ENCODE results near the gene DELE1.
"Not testable (repeated sequence)": the region's sequence is repeated elsewhere in the genome, so short reads cannot be mapped to it uniquely, and the experiment has no call there.

The DELE1 gene

GRCh38 chr5:141883892-141884318 lies 39.8 kb upstream of the DELE1 start:
- Histone ChIP-seq H4K20me1 (ENCODE audit: insufficient read depth, low read length) (peaks cover 5% of the 10 kb centered on the region; the same call in 1 of the 2 replicates), H3K79me2 (ENCODE audit: insufficient read depth, low read length) (no peaks in the 10 kb centered on the region), H3K36me3 (ENCODE audit: insufficient read depth, low read length) (no peaks in the 10 kb centered on the region), H3K27ac (ENCODE audit: low read length) (no peak overlapping the region), H3K9ac (ENCODE audit: low read depth, low read length) (no peak overlapping the region), H3K4me2 (ENCODE audit: insufficient read depth, low read length) (no peak overlapping the region), H3K9me3 (ENCODE audit: insufficient read depth, low read length, severe bottlenecking) (no peaks in the 10 kb centered on the region), H3K4me1 (ENCODE audit: insufficient read depth, low read length) (peaks cover 10% of the 10 kb centered on the region), H3K4me3 (ENCODE audit: low read depth in 1 of 2, low read length in 2 of 2) (no peak overlapping the region), H3K27me3 (ENCODE audit: insufficient read depth, low read length, poor library complexity) (peaks cover 18% of the 10 kb centered on the region), H2AFZ (ENCODE audit: low read depth, low read length) (no peak overlapping the region)
- TF ChIP-seq EZH2 (IDR thresholded peaks at IDR 0.05; ENCODE audit: borderline replicate concordance, low read depth, low read length, severe bottlenecking) (no peak), CTCF (IDR thresholded peaks at IDR 0.05; ENCODE audit: borderline replicate concordance, extremely low read depth, low read length, poor library complexity, severe bottlenecking) (no peak)
- ATAC-seq (ENCODE audit: insufficient read depth, low read depth) (no peak), DNase-seq (no peak)

GRCh38 chr5:141889282-141889871 lies 34.3 kb upstream of the DELE1 start:
- H3K36me3 ChIP-seq (ENCODE audit: insufficient read depth, low read length) = no peaks in the 10 kb centered on the region
- H4K20me1 ChIP-seq (ENCODE audit: insufficient read depth, low read length) = no peaks in the 10 kb centered on the region
- H3K4me3 ChIP-seq (ENCODE audit: low read depth in 1 of 2, low read length in 2 of 2) = no peak overlapping the region
- H3K9ac ChIP-seq (ENCODE audit: low read depth, low read length) = no peak overlapping the region
- ATAC-seq (ENCODE audit: insufficient read depth, low read depth) (no peak), DNase-seq (no peak)
- H3K79me2 ChIP-seq (ENCODE audit: insufficient read depth, low read length) = no peaks in the 10 kb centered on the region
- no peaks in the 10 kb centered on the region for H3K4me1 ChIP-seq (ENCODE audit: insufficient read depth, low read length)
- TF ChIP-seq CTCF (IDR thresholded peaks at IDR 0.05; ENCODE audit: borderline replicate concordance, extremely low read depth, low read length, poor library complexity, severe bottlenecking) = peak; percentile 42
- no peak for TF ChIP-seq EZH2 (IDR thresholded peaks at IDR 0.05; ENCODE audit: borderline replicate concordance, low read depth, low read length, severe bottlenecking)
- H3K27ac ChIP-seq (ENCODE audit: low read length) = no peak overlapping the region
- peaks cover 17% of the 10 kb centered on the region for H3K27me3 ChIP-seq (ENCODE audit: insufficient read depth, low read length, poor library complexity)
- H2AFZ ChIP-seq (ENCODE audit: low read depth, low read length) = no peak overlapping the region
- no peak overlapping the region for H3K4me2 ChIP-seq (ENCODE audit: insufficient read depth, low read length)
- H3K9me3 ChIP-seq (ENCODE audit: insufficient read depth, low read length, severe bottlenecking) = no peaks in the 10 kb centered on the region

- not testable (repeated sequence) for DNase-seq; H3K9ac ChIP-seq (ENCODE audit: low read depth, low read length); H3K79me2 ChIP-seq (ENCODE audit: insufficient read depth, low read length); H4K20me1 ChIP-seq (ENCODE audit: insufficient read depth, low read length); H3K4me1 ChIP-seq (ENCODE audit: insufficient read depth, low read length); H2AFZ ChIP-seq (ENCODE audit: low read depth, low read length); H3K27me3 ChIP-seq (ENCODE audit: insufficient read depth, low read length, poor library complexity); H3K27ac ChIP-seq (ENCODE audit: low read length); H3K4me2 ChIP-seq (ENCODE audit: insufficient read depth, low read length); H3K36me3 ChIP-seq (ENCODE audit: insufficient read depth, low read length); ATAC-seq (ENCODE audit: insufficient read depth, low read depth); H3K9me3 ChIP-seq (ENCODE audit: insufficient read depth, low read length, severe bottlenecking); H3K4me3 ChIP-seq (ENCODE audit: low read depth in 1 of 2, low read length in 2 of 2)
Observed at GRCh38 chr5:141890429-141890828, 33.2 kb upstream of the DELE1 start.

- no peak for DNase-seq
- Histone ChIP-seq H4K20me1 (ENCODE audit: insufficient read depth, low read length) (no peaks in the 10 kb centered on the region), H3K27me3 (ENCODE audit: insufficient read depth, low read length, poor library complexity) (peaks cover 11% of the 10 kb centered on the region), H3K79me2 (ENCODE audit: insufficient read depth, low read length) (no peaks in the 10 kb centered on the region), H3K4me1 (ENCODE audit: insufficient read depth, low read length) (no peaks in the 10 kb centered on the region), H3K4me2 (ENCODE audit: insufficient read depth, low read length) (no peak overlapping the region), H3K4me3 (ENCODE audit: low read depth in 1 of 2, low read length in 2 of 2) (no peak overlapping the region), H3K9ac (ENCODE audit: low read depth, low read length) (no peak overlapping the region), H3K9me3 (ENCODE audit: insufficient read depth, low read length, severe bottlenecking) (no peaks in the 10 kb centered on the region), H2AFZ (ENCODE audit: low read depth, low read length) (no peak overlapping the region), H3K36me3 (ENCODE audit: insufficient read depth, low read length) (no peaks in the 10 kb centered on the region), H3K27ac (ENCODE audit: low read length) (no peak overlapping the region)
- TF ChIP-seq EZH2 (IDR thresholded peaks at IDR 0.05; ENCODE audit: borderline replicate concordance, low read depth, low read length, severe bottlenecking) (no peak), CTCF (IDR thresholded peaks at IDR 0.05; ENCODE audit: borderline replicate concordance, extremely low read depth, low read length, poor library complexity, severe bottlenecking) (no peak)
- no peak for ATAC-seq (ENCODE audit: insufficient read depth, low read depth)
Observed at GRCh38 chr5:141897425-141897824, 26.2 kb upstream of the DELE1 start.
